GM12875 (cell line): ENCODE data around the gene CLIC3.

Experiments
- H3K4me3 ChIP-seq: one replicate; pipeline ENCODE4 v1.5.1; 2011; ENCODE audit warnings: low read depth, low read length, control low read depth
- CTCF ChIP-seq: IDR thresholded peaks from 2 replicates; pipeline ENCODE4 v1.5.1; 2011; ENCODE audit warnings: low read depth, mild to moderate bottlenecking, control low read depth, inconsistent platforms, low read length, moderate library complexity, borderline replicate concordance; ENCODE audit not compliant: insufficient read depth

CLIC3 gene

GRCh38 chr9:136958473-136958872 is 37.9 kb downstream of the CLIC3 start:
- H3K4me3 ChIP-seq = no peak overlapping the region
- TF ChIP-seq CTCF = no peak

DNA sequence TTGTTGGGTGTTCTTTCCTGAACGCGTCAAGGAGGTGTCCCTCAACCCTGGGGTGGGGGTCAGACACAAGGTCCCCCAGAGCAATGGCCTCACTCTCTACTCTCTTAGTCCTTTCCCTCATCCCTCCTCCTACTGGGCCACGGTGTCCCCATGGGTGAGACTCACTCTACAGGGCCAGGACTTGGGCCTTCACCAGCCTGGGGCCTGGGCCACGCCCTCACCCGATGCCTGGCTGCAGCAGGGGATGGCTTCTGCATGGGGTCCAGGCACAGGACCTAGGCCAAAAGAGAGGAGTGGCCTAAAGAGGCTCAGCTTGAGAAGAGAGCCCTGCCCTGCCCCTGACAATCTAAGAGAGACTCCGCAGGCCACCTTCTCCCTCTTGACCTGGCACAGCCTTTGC is 38.5 kb downstream of the CLIC3 start:
- no peak for TF ChIP-seq CTCF
- H3K4me3 ChIP-seq = no peak overlapping the region

DNA sequence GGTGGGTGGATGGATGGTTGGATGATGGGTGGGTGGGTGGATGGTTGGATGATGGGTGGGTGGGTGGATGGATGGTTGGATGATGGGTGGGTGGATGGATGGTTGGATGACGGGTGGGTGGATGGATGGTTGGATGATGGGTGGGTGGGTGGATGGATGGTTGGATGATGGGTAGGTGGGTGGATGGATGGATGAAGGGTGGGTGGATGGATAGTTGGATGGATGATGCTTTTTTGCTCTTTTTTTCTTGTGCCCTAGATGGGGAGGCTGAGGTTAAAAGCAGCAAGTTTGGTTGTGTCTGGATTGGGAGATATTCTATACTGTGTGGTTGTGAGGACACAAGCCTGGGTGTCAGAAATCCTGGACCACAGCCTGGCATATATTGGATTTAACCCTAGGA is 38.9 kb downstream of the CLIC3 start:
- H3K4me3 ChIP-seq = no peak overlapping the region
- TF ChIP-seq CTCF = no peak

DNA sequence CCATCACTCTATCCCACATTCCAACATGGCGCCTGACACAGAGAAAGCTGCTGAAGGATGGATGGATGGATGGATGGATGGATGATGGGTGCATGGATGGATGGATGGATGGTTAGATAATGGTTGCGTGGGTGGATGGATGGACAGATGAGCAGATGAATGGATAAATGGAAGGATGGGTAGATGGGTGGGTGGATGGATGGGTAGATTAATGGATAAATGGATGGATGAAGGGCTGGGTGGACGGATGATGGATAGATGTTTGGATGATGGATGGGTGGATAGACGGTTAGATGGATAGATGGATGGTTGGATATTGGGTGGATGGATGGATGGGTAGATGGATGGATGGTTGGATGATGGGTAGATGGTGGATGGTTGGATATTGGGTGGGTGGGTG is 39.8 kb downstream of the CLIC3 start:
- H3K4me3 ChIP-seq = no peak overlapping the region
- TF ChIP-seq CTCF = no peak

- TF ChIP-seq CTCF = no peak
- no peak overlapping the region for H3K4me3 ChIP-seq
Observed at GRCh38 chr9:136955943-136956335, 40.4 kb downstream of the CLIC3 start.

- no peak for TF ChIP-seq CTCF
- H3K4me3 ChIP-seq = no peak overlapping the region
Observed at GRCh38 chr9:136955202-136955942, 41.0 kb downstream of the CLIC3 start.

DNA sequence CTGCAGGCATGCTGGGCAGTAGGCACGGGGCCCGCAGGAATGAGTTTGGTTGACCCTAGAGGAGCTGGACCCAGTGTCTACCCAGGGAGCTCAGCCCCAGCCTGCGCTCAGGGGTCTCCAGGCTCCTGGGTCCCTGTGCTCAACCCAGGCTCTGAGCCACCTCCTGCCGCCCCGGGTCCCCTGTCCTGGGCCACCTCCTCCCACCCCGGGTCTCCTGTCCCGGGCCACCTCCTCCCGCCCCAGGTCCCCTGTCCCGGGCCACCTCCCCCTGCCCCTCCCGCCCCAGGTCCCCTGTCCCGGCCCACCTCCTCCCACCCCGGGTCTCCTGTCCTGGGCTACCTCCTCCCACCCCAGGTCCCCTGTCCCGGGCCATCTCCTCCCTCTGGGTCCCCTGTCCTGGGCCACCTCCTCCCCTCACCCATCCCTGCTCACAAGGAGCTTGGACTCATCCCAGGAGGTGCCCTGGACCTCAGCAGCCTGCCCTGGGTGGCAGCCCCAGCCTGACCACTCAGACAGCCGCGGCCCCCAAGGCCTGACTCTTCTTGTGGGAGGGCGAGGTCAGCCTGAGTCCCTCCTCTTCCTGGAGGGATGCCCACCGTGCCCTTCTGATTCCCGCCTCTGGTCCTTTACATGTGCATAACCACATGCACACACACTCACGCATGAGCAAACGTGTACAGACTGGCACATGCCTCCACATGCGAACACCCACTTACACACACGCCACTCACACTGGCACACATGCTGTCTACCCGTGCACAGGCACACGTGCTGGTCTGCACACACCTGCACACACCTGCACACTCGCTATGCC is 41.9 kb downstream of the CLIC3 start:
- no peak overlapping the region for H3K4me3 ChIP-seq
- TF ChIP-seq CTCF = no peak
